IPS-NIHi7 (cell line): ENCODE measurements around the gene LDHB.
"Not testable (repeated sequence)": the region's sequence is repeated elsewhere in the genome, so short reads cannot be mapped to it uniquely, and the experiment has no call there.

Source experiments
- DNase-seq: peaks from one replicate; pipeline ENCODE4 v3.0.0; 2012; ENCODE audit warnings: mixed read lengths; ENCODE audit errors: extremely low spot score

LDHB gene

GRCh38 chr12:21661396-21662093 lies 3.9 kb upstream of the LDHB start:
- not testable (repeated sequence) for DNase-seq

- no peak for DNase-seq
Measured at GRCh38 chr12:21659383-21659782, 1.7 kb upstream of the LDHB start.

- peak; percentile 22 for DNase-seq
Measured at GRCh38 chr12:21656905-21657325, 727 bp downstream of the LDHB start.

DNA sequence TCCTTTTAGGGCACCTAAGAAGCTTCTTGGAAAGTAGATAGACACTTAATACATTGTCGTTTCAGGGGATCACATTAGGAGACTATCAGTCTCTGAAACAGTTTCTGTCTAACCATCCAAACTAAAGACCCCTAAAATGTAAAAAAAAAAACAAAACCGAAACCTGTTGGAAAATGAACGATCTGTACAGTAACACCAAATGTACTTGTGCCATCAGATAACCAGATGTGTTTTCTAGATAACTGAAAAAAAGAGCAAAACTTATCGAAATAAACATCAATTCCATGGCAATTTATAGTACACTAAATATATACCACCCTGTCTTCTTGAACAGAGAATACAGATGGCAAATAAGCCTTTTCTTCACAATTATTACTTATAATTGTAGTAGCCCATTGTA lies 2.1 kb downstream of the LDHB start:
- DNase-seq = no peak

GRCh38 chr12:21651821-21652220 lies 5.8 kb downstream of the LDHB start:
- no peak for DNase-seq

- no peak for DNase-seq
Measured at GRCh38 chr12:21650997-21651396, 6.6 kb downstream of the LDHB start.

GRCh38 chr12:21649034-21649433 lies 8.6 kb downstream of the LDHB start:
- DNase-seq = no peak

DNA sequence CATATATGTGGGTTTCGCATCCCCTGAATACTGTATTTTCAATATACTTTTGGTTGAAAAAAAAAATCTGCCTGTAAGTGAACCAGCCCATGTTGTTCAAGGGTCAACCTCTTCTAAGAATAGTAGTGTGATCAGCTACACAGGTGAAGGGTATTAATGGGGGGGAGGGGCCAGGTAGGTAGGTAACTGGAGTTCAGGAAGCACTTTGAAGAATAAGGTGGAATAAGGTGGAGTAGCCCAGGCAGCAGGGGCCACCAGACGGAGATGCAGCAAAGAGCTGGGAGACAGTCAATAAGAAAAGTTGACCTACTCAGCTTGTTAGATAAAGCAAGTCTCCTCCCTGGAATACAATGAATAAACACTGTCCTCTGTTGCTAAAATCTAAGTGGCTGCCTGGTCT lies 9.3 kb downstream of the LDHB start:
- no peak for DNase-seq

- no peak for DNase-seq
Measured at GRCh38 chr12:21647179-21647578, 10.5 kb downstream of the LDHB start.

DNA sequence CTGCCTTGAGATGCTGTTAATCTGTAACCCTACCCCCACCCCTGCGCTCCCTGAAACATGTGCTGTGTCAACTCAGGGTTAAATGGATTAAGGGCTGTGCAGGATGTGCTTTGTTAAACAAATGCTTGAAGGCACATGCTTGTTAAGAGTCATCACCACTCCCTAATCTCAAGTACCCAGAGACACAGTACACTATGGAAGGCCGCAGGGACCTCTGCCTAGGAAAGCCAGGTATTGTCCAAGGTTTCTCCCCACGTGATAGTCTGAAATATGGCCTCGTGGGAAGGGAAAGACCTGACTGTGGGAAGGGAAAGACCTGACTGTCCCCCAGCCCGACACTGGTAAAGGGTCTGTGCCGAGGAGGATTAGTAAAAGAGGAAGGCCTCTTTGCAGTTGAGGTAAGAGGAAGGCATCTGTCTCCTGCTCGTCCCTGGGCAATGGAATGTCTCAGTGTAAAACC lies 12.6 kb downstream of the LDHB start:
- not testable (repeated sequence) for DNase-seq

GRCh38 chr12:21644516-21644915 lies 13.1 kb downstream of the LDHB start:
- no peak for DNase-seq

- no peak for DNase-seq
Measured at GRCh38 chr12:21643758-21644157, 13.9 kb downstream of the LDHB start.

GRCh38 chr12:21642707-21643389 lies 14.8 kb downstream of the LDHB start:
- no peak for DNase-seq

- no peak for DNase-seq
Measured at GRCh38 chr12:21638054-21638891, 19.4 kb downstream of the LDHB start.

DNA sequence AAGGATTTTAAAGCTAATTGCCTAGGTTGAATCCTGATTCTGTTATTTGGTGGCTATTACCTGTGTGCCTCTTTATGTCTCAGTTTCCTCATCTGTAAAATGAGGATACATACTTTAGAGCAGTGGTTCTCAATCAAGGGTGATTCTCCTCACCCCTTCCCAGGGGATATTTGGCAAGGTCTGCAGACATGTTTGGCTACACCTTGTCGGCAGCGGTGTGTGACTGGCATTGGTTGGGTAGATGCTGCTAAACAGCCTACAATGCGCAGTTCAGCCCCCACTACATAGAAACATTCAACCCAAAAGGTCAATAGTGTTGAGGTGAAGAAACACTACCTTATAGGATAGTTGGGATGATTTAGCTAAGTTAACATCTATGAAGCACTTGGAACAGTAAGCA lies 23.4 kb downstream of the LDHB start:
- DNase-seq = no peak

DNA sequence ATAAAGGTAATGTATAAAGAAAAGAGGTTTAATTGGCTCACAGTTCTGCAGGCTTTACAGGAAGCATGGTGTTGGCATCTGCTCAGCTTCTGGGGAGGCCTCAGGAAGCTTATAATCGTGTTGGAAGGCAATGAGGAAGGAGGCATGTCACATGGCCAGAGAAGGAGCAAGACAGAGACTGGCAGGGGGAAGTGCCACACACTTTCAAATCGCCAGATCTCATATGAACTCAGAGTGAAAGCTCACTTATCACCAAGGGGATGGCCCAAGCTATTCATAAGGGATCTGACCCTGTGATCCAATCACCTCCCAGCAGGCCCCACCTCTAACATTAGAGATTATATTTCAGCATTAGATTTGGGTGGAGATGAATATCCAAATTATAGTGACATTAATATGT lies 26.3 kb downstream of the LDHB start:
- DNase-seq = no peak

DNA sequence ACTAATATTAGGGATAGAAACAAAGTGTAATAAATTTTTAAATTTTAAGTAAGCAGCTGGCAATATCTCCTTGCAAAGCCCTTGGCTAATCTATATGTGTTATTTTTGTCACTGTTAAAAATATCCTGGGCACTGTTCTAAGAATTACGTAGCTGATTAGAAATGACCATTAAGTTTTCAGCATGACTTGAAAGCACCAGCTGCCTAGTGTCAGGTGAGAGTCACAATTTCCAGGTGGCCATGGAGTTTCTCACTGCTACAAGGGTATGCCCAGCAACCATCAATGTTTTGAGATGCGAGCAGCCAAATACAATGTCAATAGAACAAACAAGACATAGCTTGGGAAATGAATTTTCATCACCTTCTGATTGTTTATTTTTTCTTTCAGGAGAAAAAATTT lies 29.7 kb downstream of the LDHB start:
- no peak for DNase-seq

DNA sequence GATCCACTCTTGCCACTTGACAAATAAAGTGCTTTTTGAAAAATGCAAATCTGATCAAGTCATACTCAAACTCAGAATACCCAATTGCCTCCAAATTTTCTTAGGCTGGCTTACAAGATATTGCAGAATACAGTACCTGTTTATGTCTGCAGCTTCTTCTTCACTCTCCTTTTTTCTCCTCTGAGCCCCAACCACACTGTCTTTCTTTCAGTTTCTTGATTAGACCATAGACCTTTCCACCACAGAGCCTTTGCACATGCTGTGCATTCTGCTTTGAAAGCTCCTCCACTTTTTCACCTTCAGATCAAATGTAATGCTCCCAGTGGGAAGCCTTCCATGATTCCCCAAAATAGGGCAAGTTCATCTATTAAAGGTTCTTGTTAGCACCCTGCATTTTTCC lies 39.1 kb downstream of the LDHB start:
- no peak for DNase-seq

DNA sequence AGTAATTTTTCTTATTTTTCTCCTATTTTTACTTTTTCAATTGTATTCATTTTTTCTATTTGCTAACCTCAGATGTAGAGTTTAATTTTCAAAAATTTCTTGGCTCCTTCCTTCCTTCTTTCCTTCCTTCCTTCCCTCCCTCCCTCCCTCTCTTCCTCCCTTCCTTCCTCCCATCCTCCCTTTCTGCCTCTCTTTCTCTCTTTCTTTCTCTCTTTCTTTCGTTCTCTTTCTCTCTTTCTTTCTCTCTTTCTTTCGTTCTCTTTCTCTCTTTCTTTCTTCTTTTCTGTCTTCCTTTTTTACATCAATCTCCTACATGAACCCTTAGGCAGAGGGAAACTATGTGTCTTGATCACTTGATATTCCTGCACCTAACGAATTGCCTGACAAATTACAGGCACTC lies 40.6 kb downstream of the LDHB start:
- DNase-seq = no peak

DNA sequence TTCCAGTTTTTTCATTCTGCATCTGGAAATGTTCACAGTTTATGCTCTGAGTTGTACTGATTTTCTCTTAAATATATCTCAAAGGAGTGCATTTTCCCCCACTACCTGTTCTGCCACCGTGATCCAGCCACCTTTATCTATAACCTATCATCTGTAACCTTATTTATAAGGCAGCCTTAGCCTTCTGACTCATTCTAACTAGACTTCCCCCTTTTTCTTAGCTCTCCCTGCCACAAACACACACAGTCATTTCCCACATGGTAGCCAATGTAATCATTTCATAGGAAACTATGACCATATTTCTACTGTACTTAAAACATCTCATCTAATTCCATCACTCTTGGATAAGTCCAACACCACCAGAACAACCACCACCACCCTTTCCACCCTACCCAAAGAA lies 42.2 kb downstream of the LDHB start:
- no peak for DNase-seq

GRCh38 chr12:21614506-21614905 lies 43.1 kb downstream of the LDHB start:
- DNase-seq = no peak

GRCh38 chr12:21613931-21614330 lies 43.7 kb downstream of the LDHB start:
- no peak for DNase-seq

- no peak for DNase-seq
Measured at GRCh38 chr12:21608196-21608595, 49.4 kb downstream of the LDHB start.
